Stimulated activated CD8-positive, alpha-beta memory T cell treated with anti-CD3 and anti-CD28 coated beads, Interleukin-12 subunit alpha, Interleukin-12 subunit beta, amount 100 ng/mL, for 1 hour (primary cell): Measurements from ENCODE around the gene RPS27.
"Not testable (repeated sequence)": the region's sequence is repeated elsewhere in the genome, so short reads cannot be mapped to it uniquely, and the experiment has no call there.

ENCODE experiments used
- DNase-seq: peaks from one replicate; pipeline ENCODE4 v3.0.0-alpha.2; 2020; ENCODE audit warnings: low read depth

Gene RPS27

GRCh38 chr1:153985941-153986761 lies 4.4 kb upstream of the RPS27 start, which contains the start of gene RAB13:
Gene RAB13, minus strand, starts transcription at chr1:153986339. Its CDS starts 103 bp downstream, at chr1:153986236.
- DNase-seq, result no peak

- DNase-seq, result no peak
Measured at GRCh38 chr1:153987621-153988020, 2.9 kb upstream of the RPS27 start.

- DNase-seq, result no peak
Measured at GRCh38 chr1:153991151-153991630, 629 bp downstream of the RPS27 start.

GRCh38 chr1:153991806-153992205 lies 1.2 kb downstream of the RPS27 start:
- DNase-seq, result no peak

- DNase-seq, result no peak
Measured at GRCh38 chr1:153995202-153995601, 4.6 kb downstream of the RPS27 start.

- DNase-seq, result no peak
Measured at GRCh38 chr1:153995640-153996039, 5.1 kb downstream of the RPS27 start.

- not testable (repeated sequence) for DNase-seq
Measured at GRCh38 chr1:153996882-153997281, 6.3 kb downstream of the RPS27 start.

GRCh38 chr1:154000420-154000819 lies 9.9 kb downstream of the RPS27 start:
- no peak for DNase-seq

- no peak for DNase-seq
Measured at GRCh38 chr1:154006136-154006535, 15.6 kb downstream of the RPS27 start.

- DNase-seq, result no peak
Measured at GRCh38 chr1:154012129-154012528, 21.6 kb downstream of the RPS27 start.

GRCh38 chr1:154012543-154012942 lies 22.0 kb downstream of the RPS27 start:
- not testable (repeated sequence) for DNase-seq

- DNase-seq, result no peak
Measured at GRCh38 chr1:154014154-154014907, 23.8 kb downstream of the RPS27 start.

GRCh38 chr1:154019269-154019668 lies 28.7 kb downstream of the RPS27 start:
- no peak for DNase-seq

- DNase-seq, result no peak
Measured at GRCh38 chr1:154019940-154020339, 29.4 kb downstream of the RPS27 start.

GRCh38 chr1:154033697-154034096 lies 43.1 kb downstream of the RPS27 start:
- DNase-seq, result not testable (repeated sequence)
